HEK293 (cell line): ENCODE results near the gene GMPR.
A peak's percentile ranks its signal among the peaks of the same experiment; 100 is the strongest.

Experiments
- CTCF ChIA-PET: fragments of 350-600 bp; formaldehyde crosslinking; extraction: SDS; loops from one replicate; lab custom pipeline; 2021; ENCODE audit warnings: antibody characterized with exemption; lab: Yijun Ruan, JAX
- POLR2A ChIA-PET: fragments of 300-600 bp; formaldehyde crosslinking; extraction: SDS; loops from one replicate; lab custom pipeline; 2020; ENCODE audit warnings: antibody characterized with exemption, inconsistent platforms; lab: Yijun Ruan, JAX
- H3K27ac ChIP-seq: fragments of 200-500 bp; sonication (Bioruptor generic); 2 replicates; pipeline ENCODE4 v1.5.1; 2014; ENCODE audit warnings: low read depth, low read length, control low read depth, inconsistent platforms; ENCODE audit errors: extremely low read depth
- H3K36me3 ChIP-seq, 2 experiments: fragments of 200-500 bp in 1 of 2; sonication (Bioruptor generic) in 1 of 2; 1 replicate in 1 of 2; 2 replicates in 1 of 2; pipeline ENCODE4 v1.5.1; 2014 to 2017; ENCODE audit warnings: inconsistent platforms in 2 of 2, low read length in 2 of 2; ENCODE audit not compliant: control insufficient read depth in 2 of 2, insufficient read depth in 1 of 2
- H3K4me1 ChIP-seq: fragments of 200-500 bp; sonication (Bioruptor generic); 2 replicates; pipeline ENCODE4 v1.5.1; 2014; ENCODE audit warnings: mild to moderate bottlenecking, low read length, inconsistent platforms; ENCODE audit not compliant: control insufficient read depth, insufficient read depth
- H3K4me3 ChIP-seq: 2 replicates; pipeline ENCODE4 v1.5.1; 2011; ENCODE audit warnings: low read depth, mild to moderate bottlenecking, control low read depth, low read length, moderate library complexity
- H3K9me3 ChIP-seq: fragments of 200-500 bp; sonication (Bioruptor generic); 2 replicates; pipeline ENCODE4 v1.5.1; 2014; ENCODE audit warnings: low read depth, low read length, inconsistent platforms; ENCODE audit not compliant: control insufficient read depth, insufficient read depth
- BCL11A ChIP-seq: fragments of 450-650 bp; formaldehyde crosslinking; IDR thresholded peaks from 2 replicates; pipeline ENCODE4 v1.5.1; 2016; ENCODE audit warnings: low read depth, missing biosample characterization, missing genetic modification characterization
- GLI2 ChIP-seq: fragments of 450-650 bp; formaldehyde crosslinking; IDR thresholded peaks from 2 replicates; pipeline ENCODE4; 2017; ENCODE audit warnings: missing biosample characterization, missing genetic modification characterization, low read depth, borderline replicate concordance
- KLF10 ChIP-seq: fragments of 450-650 bp; IDR thresholded peaks from 2 replicates; pipeline ENCODE4 v1.5.1; 2018; ENCODE audit warnings: missing biosample characterization, mild to moderate bottlenecking, missing genetic modification characterization
- REPIN1 ChIP-seq: fragments of 450-650 bp; formaldehyde crosslinking; IDR thresholded peaks from 2 replicates; pipeline ENCODE4 v1.5.1; 2017; ENCODE audit warnings: missing biosample characterization, missing genetic modification characterization, low read depth
- SETDB1 ChIP-seq: IDR thresholded peaks from one replicate; pipeline ENCODE4 v1.6.1; 2017; ENCODE audit warnings: mild to moderate bottlenecking, low read length, moderate library complexity, mixed read lengths; ENCODE audit not compliant: insufficient read length
- SP7 ChIP-seq: fragments of 450-650 bp; formaldehyde crosslinking; IDR thresholded peaks from 2 replicates; pipeline ENCODE4 v1.5.1; 2016; ENCODE audit warnings: missing biosample characterization, missing genetic modification characterization
- ZNF133 ChIP-seq: fragments of 450-650 bp; formaldehyde crosslinking; IDR thresholded peaks from 2 replicates; pipeline ENCODE4 v1.5.1; 2016; ENCODE audit warnings: missing biosample characterization, missing genetic modification characterization
- ZNF138 ChIP-seq: fragments of 450-650 bp; formaldehyde crosslinking; IDR thresholded peaks from 2 replicates; pipeline ENCODE4 v1.5.1; 2016; ENCODE audit warnings: missing biosample characterization, missing genetic modification characterization, borderline replicate concordance
- ZNF146 ChIP-seq: fragments of 450-650 bp; formaldehyde crosslinking; IDR thresholded peaks from 2 replicates; pipeline ENCODE4 v1.5.1; 2016; ENCODE audit warnings: missing biosample characterization, missing genetic modification characterization
- ZNF157 ChIP-seq: fragments of 450-650 bp; formaldehyde crosslinking; IDR thresholded peaks from 2 replicates; pipeline ENCODE4 v1.5.1; 2016; ENCODE audit warnings: missing biosample characterization, missing genetic modification characterization
- ZNF2 ChIP-seq: fragments of 450-650 bp; formaldehyde crosslinking; IDR thresholded peaks from 2 replicates; pipeline ENCODE4 v1.5.1; 2016; ENCODE audit warnings: missing biosample characterization, missing genetic modification characterization
- ZNF350 ChIP-seq: fragments of 450-650 bp; formaldehyde crosslinking; IDR thresholded peaks from 2 replicates; pipeline ENCODE4 v1.5.0; 2017; ENCODE audit warnings: missing biosample characterization, mild to moderate bottlenecking, missing genetic modification characterization
- ZNF423 ChIP-seq: fragments of 450-650 bp; formaldehyde crosslinking; IDR thresholded peaks from 2 replicates; pipeline ENCODE4 v1.5.1; 2016; ENCODE audit warnings: missing biosample characterization, missing genetic modification characterization
- ZNF571 ChIP-seq: fragments of 450-650 bp; formaldehyde crosslinking; IDR thresholded peaks from 2 replicates; pipeline ENCODE4 v1.5.0; 2017; ENCODE audit warnings: missing biosample characterization, missing genetic modification characterization
- ZNF629 ChIP-seq: fragments of 450-650 bp; formaldehyde crosslinking; IDR thresholded peaks from 2 replicates; pipeline ENCODE4 v1.5.1; 2017; ENCODE audit warnings: missing biosample characterization, missing genetic modification characterization
- ZNF660 ChIP-seq: fragments of 450-650 bp; IDR thresholded peaks from 2 replicates; pipeline ENCODE4 v1.5.1; 2018; ENCODE audit warnings: missing biosample characterization, mild to moderate bottlenecking, missing genetic modification characterization
- ZNF664 ChIP-seq: fragments of 450-650 bp; formaldehyde crosslinking; IDR thresholded peaks from 2 replicates; pipeline ENCODE4 v1.5.1; 2016; ENCODE audit warnings: missing biosample characterization, missing genetic modification characterization
- ZNF777 ChIP-seq: fragments of 450-650 bp; formaldehyde crosslinking; IDR thresholded peaks from 2 replicates; pipeline ENCODE4 v1.5.1; 2017; ENCODE audit warnings: missing biosample characterization, missing genetic modification characterization, borderline replicate concordance
- ZNF792 ChIP-seq: fragments of 450-650 bp; formaldehyde crosslinking; IDR thresholded peaks from 2 replicates; pipeline ENCODE4 v1.5.1; 2016; ENCODE audit warnings: missing biosample characterization, missing genetic modification characterization
- ZNF837 ChIP-seq: fragments of 450-650 bp; formaldehyde crosslinking; IDR thresholded peaks from 2 replicates; pipeline ENCODE4 v1.5.1; 2016; ENCODE audit warnings: missing biosample characterization, missing genetic modification characterization
- ZNF843 ChIP-seq: fragments of 450-650 bp; formaldehyde crosslinking; IDR thresholded peaks from 2 replicates; pipeline ENCODE4 v1.5.1; 2016; ENCODE audit warnings: missing biosample characterization, missing genetic modification characterization
- ZSCAN16 ChIP-seq: fragments of 450-650 bp; formaldehyde crosslinking; IDR thresholded peaks from 2 replicates; pipeline ENCODE4 v1.5.1; 2016; ENCODE audit warnings: missing biosample characterization, missing genetic modification characterization
- TF ChIP-seq, protein P1 (sequence below): fragments of 450-650 bp; formaldehyde crosslinking; IDR thresholded peaks from 2 replicates; pipeline ENCODE4 v1.5.1; 2016; ENCODE audit warnings: missing biosample characterization, missing genetic modification characterization
- TF ChIP-seq, protein P2 (sequence below): fragments of 450-650 bp; formaldehyde crosslinking; optimal IDR thresholded peaks from 2 replicates; pipeline ENCODE3; 2016; ENCODE audit warnings: missing biosample characterization, mild to moderate bottlenecking, missing genetic modification characterization
- TF ChIP-seq, protein P3 (sequence below): fragments of 450-650 bp; formaldehyde crosslinking; IDR thresholded peaks from 2 replicates; pipeline ENCODE4 v1.5.1; 2017; ENCODE audit warnings: missing biosample characterization, missing genetic modification characterization
- TF ChIP-seq, protein P4 (sequence below): fragments of 450-650 bp; formaldehyde crosslinking; IDR thresholded peaks from 2 replicates; pipeline ENCODE4 v1.5.1; 2016; ENCODE audit warnings: missing biosample characterization, missing genetic modification characterization, borderline replicate concordance
- TF ChIP-seq, protein P5 (sequence below): fragments of 450-650 bp; formaldehyde crosslinking; IDR thresholded peaks from 2 replicates; pipeline ENCODE4; 2016; ENCODE audit warnings: missing biosample characterization, missing genetic modification characterization

GMPR gene

DNA sequence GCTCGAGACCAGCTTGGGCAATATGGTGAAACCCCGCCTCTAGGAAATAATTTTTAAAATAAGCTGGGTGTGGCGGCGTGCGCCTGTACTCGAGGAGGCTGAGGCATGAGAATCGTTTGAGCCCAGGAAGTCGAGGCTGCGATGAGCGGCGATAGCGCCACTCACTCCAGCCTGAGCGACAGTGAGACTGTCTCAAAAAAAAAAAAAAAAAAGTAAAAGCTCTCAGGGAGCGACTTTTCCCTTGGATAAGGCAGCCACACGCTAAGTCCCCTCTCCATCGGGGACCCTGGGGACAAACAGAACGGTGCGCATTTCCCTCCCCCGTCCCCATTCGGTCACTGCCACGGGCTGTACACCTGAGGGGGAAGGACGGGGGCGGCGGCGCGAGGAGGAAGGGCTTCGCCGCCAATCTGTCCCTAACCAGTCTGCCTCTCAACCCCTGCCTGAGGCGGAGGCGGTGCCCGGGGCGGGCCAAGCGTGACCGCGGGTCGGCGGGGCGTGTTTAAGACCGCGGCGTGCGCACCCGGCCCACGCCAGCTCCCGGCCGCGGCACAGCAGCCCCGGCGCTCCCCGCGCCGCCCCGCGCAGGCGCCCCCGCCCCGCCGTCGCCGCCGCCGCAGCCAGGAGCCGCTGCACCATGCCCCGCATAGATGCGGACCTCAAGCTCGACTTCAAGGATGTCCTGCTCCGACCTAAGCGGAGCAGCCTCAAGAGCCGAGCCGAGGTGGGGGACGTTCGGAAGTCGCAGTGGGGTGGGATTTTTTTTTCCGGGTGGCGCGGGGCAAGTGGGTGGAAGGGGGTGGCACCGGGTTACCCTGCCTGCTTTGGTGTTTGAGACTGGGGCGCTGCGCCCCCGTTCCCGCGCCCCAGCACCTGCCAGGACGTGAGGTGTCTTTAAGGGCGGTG lies at the start of gene GMPR (continued):
- TF ChIP-seq ZSCAN16 (no peak), SP7 (peak; percentile 82), ZNF777 (tag by site-specific recombination) (peak; percentile 39; the same call in 1 of the 2 replicates), SETDB1 (no peak), ZNF792 (tag by site-specific recombination) (no peak), ZNF629 (tag by site-specific recombination) (no peak), ZNF660 (tag by site-specific recombination) (no peak), ZNF843 (tag by site-specific recombination) (no peak), REPIN1 (no peak), ZNF837 (tag by site-specific recombination) (no peak), ZNF571 (tag by site-specific recombination) (no peak), ZNF350 (tag by site-specific recombination) (no peak), ZNF423 (no peak), ZNF146 (tag by site-specific recombination) (no peak), ZNF664 (tag by site-specific recombination) (no peak)
- TF ChIP-seq, protein P1, sequence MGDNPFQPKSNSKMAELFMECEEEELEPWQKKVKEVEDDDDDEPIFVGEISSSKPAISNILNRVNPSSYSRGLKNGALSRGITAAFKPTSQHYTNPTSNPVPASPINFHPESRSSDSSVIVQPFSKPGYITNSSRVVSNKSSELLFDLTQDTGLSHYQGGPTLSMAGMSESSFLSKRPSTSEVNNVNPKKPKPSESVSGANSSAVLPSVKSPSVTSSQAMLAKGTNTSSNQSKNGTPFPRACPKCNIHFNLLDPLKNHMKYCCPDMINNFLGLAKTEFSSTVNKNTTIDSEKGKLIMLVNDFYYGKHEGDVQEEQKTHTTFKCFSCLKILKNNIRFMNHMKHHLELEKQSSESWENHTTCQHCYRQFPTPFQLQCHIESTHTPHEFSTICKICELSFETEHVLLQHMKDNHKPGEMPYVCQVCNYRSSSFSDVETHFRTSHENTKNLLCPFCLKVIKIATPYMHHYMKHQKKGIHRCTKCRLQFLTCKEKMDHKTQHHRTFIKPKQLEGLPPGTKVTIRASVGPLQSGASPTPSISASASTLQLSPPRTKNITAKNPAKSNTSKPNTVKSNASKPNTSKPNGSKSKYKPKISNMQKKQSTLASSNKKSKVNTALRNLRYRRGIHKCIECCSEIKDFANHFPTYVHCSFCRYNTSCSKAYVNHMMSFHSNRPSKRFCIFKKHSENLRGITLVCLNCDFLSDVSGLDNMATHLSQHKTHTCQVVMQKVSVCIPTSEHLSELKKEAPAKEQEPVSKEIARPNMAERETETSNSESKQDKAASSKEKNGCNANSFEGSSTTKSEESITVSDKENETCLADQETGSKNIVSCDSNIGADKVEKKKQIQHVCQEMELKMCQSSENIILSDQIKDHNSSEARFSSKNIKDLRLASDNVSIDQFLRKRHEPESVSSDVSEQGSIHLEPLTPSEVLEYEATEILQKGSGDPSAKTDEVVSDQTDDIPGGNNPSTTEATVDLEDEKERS (tag by site-specific recombination) = no peak
- TF ChIP-seq, protein P2, sequence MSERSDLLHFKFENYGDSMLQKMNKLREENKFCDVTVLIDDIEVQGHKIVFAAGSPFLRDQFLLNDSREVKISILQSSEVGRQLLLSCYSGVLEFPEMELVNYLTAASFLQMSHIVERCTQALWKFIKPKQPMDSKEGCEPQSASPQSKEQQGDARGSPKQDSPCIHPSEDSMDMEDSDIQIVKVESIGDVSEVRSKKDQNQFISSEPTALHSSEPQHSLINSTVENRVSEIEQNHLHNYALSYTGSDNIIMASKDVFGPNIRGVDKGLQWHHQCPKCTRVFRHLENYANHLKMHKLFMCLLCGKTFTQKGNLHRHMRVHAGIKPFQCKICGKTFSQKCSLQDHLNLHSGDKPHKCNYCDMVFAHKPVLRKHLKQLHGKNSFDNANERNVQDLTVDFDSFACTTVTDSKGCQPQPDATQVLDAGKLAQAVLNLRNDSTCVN (tag by site-specific recombination) = peak; percentile 67
- TF ChIP-seq, protein P3, sequence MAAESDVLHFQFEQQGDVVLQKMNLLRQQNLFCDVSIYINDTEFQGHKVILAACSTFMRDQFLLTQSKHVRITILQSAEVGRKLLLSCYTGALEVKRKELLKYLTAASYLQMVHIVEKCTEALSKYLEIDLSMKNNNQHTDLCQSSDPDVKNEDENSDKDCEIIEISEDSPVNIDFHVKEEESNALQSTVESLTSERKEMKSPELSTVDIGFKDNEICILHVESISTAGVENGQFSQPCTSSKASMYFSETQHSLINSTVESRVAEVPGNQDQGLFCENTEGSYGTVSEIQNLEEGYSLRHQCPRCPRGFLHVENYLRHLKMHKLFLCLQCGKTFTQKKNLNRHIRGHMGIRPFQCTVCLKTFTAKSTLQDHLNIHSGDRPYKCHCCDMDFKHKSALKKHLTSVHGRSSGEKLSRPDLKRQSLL (tag by site-specific recombination) = no peak

DNA sequence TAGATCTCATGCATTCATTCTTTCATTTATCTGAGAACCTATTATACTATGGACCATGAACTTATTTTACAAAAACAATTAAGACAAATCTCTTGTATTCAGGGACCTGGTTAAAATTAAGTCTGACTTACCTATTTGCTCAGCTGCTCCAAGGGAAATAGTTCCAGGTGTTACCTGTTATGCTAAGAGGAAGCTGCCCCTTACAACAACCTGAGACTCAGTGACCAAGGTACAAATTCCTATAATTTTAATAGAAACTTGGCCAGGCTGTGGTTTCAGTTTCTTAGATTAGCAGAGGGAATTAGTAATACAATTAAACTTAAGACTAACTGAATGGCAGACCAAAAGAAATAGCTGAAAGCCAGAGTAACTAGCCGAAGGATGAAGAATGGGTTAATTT lies 48.2 kb upstream of the GMPR start:
- ChIA-PET POLR2A (no interaction called here), CTCF (interaction anchor here (0.6 to 1.5 kb wide), 4 partner anchors 10 to 658 kb away, joined by 3 to 7 read pairs (median 4); partner anchors contain the start of gene MYLIP)
- Histone ChIP-seq H3K9me3 (no peaks in the 10 kb centered on the region), H3K36me3 (no peaks in the 10 kb centered on the region), H3K27ac (no peak overlapping the region), H3K4me1 (no peaks in the 10 kb centered on the region; the same call in 1 of the 2 replicates), H3K4me3 (no peak overlapping the region)
- TF ChIP-seq, protein P4, sequence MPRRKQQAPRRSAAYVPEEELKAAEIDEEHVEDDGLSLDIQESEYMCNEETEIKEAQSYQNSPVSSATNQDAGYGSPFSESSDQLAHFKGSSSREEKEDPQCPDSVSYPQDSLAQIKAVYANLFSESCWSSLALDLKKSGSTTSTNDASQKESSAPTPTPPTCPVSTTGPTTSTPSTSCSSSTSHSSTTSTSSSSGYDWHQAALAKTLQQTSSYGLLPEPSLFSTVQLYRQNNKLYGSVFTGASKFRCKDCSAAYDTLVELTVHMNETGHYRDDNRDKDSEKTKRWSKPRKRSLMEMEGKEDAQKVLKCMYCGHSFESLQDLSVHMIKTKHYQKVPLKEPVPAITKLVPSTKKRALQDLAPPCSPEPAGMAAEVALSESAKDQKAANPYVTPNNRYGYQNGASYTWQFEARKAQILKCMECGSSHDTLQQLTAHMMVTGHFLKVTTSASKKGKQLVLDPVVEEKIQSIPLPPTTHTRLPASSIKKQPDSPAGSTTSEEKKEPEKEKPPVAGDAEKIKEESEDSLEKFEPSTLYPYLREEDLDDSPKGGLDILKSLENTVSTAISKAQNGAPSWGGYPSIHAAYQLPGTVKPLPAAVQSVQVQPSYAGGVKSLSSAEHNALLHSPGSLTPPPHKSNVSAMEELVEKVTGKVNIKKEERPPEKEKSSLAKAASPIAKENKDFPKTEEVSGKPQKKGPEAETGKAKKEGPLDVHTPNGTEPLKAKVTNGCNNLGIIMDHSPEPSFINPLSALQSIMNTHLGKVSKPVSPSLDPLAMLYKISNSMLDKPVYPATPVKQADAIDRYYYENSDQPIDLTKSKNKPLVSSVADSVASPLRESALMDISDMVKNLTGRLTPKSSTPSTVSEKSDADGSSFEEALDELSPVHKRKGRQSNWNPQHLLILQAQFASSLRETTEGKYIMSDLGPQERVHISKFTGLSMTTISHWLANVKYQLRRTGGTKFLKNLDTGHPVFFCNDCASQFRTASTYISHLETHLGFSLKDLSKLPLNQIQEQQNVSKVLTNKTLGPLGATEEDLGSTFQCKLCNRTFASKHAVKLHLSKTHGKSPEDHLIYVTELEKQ = no peak
- TF ChIP-seq ZNF2 (tag by site-specific recombination) (no peak), GLI2 (no peak), KLF10 (tag by site-specific recombination) (no peak), ZNF133 (tag by site-specific recombination) (no peak), BCL11A (no peak), ZNF157 (tag by site-specific recombination) (no peak), ZNF138 (tag by site-specific recombination) (no peak)
- TF ChIP-seq, protein P5, sequence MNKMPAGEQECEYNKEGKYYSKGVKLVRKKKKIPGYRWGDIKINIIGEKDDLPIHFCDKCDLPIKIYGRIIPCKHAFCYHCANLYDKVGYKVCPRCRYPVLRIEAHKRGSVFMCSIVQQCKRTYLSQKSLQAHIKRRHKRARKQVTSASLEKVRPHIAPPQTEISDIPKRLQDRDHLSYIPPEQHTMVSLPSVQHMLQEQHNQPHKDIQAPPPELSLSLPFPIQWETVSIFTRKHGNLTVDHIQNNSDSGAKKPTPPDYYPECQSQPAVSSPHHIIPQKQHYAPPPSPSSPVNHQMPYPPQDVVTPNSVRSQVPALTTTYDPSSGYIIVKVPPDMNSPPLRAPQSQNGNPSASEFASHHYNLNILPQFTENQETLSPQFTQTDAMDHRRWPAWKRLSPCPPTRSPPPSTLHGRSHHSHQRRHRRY = no peak
